Transverse colon (tissue), 3 donors: ENCODE measurements around the gene CLTRN.

Experiments used
- CTCF ChIP-seq, 5 experiments: fragments of 200-600 bp in 3 of 5; fragments of 450-650 bp in 2 of 5; sonication (generic) in 3 of 5; IDR thresholded peaks; 1 replicate in 2 of 5; 2 replicates in 3 of 5; pipeline ENCODE4 v1.5.1; 2016 to 2017; ENCODE audit warnings: antibody characterized with exemption in 5 of 5, inconsistent platforms in 3 of 5, mild to moderate bottlenecking in 2 of 5, moderate library complexity in 1 of 5
- EP300 ChIP-seq: sonication (generic); formaldehyde crosslinking; IDR thresholded peaks from one replicate; pipeline ENCODE4 v1.6.1; 2017; ENCODE audit warnings: antibody characterized with exemption, low read depth

- no peak for TF ChIP-seq CTCF (IDR thresholded peaks at IDR 0.05)
- TF ChIP-seq EP300: no peak
Observed at GRCh38 chrX:15594371-15594770, 70.2 kb downstream of the CLTRN start.
